ENCODE data around the gene MAPK4.

The MAPK4 gene

GRCh38 chr18:50656396-50656795 lies 96.5 kb downstream of the MAPK4 start:
- no peak for DNase-seq

DNA sequence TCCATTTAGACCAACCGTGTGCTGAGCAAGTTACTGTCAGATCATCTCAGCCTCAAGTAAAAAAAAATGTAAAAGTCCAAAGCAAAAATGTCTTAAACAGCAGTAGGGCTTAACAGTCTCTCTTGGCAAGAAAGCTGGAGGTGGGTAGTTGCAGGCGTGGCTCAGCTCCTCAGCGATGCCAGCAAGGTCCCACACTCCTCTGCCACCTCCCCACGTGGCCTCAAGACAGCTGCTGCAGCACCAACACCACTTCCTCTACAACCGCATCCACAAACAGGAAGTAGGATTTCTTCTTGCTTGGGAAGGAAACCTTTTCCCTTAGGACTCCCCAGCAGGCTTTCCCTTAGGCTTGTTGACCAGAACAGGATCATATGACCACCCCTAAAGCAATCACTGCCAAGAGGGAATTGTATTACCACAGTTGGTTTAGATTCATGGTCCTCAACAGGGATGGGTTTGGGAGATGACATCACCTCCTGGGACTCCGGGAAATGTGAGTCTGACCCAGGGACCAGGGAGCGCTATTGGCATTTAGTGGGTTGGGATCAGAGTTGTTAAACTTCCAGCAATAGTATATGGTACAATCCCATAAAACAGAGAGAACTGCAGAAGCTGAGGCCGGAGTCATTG lies 97.1 kb downstream of the MAPK4 start:
- no peak for DNase-seq

DNA sequence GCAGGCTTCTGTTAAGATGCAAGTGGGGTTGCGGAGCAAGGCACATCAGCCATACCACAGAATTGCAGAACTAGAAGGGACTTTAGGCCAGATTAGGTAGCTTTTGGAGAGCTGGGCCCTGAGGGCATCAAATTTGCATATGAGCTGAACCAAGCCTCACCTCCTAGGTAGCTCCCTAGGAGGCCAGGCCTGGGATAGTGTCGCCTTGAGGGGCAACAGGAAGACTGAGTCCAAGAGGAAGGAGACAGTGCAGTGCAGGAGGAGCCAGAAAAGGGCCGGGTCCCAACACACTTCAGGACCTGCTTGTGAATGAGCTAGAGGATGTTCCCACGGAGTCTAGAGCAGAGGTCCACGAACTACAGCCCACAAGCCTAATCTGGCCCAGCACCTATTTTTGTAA lies 98.7 kb downstream of the MAPK4 start:
- no peak for DNase-seq

GRCh38 chr18:50659091-50660003 lies 99.5 kb downstream of the MAPK4 start:
- DNase-seq: no peak

DNA sequence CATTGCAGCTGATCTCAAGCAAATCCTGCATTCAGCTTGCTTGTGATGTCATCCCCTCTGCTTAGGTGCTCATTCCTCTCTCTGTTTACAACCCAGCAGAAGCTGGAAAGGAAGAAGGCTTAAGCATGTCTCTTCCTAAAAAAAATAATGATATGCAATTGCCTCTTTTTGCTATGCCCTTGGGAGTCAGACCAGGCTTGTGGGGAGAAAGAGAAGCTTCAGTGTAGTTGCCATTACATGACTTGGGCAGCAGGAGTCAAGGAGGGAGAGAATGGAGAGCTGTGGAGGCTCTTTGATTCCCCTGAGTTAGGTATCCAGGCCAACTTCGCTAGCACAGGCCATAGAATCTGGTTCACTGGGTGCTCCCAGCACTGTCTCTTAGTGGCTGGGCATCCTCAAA lies 101.1 kb downstream of the MAPK4 start:
- no peak for DNase-seq

- DNase-seq: no peak
Measured at GRCh38 chr18:50662177-50662576, 102.3 kb downstream of the MAPK4 start.

DNA sequence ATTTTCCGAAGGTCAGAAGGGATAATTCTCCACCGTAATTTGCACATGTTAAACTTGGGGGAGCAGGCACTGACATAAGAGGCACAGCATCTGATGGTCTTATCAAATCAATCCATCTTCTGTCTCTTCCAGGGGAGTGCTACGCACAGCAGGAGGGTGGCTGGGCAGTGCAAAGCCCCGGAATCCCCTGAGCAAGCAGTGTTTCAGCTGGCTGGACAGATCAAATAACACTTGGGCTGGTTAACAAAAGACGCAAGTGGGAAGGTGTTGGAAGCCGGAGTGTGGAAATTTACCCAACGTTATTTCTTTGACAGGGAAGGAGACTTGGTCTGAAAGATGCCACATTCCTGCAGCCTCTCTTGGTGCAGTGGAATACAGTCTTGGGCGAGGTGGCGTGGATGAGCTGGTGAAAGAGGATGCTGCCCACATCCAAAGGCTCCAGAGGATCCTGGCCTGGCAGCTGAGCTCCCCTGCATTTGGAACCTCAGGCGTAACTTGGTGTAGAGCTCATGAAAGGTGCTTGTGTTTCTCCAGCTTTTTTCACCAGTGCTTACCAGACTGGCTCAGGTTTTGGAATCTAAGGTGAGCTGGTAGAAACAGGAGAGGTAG lies 103.0 kb downstream of the MAPK4 start:
- DNase-seq: no peak

- no peak for DNase-seq
Measured at GRCh38 chr18:50663626-50664441, 103.9 kb downstream of the MAPK4 start.

DNA sequence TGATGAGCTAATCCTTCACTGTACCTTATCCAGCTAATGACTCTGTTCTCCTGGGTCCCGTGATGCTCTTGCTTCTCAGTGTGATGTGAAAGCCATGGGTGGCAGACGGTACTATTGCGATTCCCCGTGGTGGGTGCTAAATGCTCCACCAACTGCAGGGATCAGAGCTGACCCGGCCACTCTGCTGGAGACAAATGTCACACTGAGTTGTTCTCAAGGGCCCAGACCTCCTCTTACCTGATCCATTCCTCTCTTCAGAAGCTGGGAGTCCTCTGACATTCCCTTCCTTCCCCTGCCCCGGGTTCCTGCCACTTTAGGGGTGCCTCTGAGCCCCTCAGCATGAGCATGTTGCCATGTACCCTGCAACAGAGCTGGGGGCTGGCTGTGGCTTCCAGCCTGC lies 105.1 kb downstream of the MAPK4 start:
- no peak for DNase-seq

DNA sequence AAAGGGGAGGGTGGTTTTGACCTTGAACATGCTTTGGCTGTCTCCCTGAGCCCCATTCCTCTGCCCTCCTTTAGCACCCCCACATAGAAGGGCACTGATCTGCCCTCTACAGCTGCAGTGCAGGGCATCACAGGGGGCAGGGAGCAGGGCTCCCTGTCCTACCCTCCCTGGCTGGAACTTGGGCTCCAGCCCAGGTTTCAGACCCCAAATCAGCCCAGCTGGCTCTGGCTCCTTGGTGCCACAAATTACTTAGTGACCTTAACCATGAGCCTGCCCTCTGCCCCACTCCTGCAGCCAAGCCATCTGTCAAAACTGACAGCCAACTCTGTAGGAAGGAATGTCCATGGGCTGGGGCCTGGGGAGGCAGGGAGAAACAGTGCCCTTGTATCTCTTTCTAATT lies 105.6 kb downstream of the MAPK4 start:
- DNase-seq: no peak

DNA sequence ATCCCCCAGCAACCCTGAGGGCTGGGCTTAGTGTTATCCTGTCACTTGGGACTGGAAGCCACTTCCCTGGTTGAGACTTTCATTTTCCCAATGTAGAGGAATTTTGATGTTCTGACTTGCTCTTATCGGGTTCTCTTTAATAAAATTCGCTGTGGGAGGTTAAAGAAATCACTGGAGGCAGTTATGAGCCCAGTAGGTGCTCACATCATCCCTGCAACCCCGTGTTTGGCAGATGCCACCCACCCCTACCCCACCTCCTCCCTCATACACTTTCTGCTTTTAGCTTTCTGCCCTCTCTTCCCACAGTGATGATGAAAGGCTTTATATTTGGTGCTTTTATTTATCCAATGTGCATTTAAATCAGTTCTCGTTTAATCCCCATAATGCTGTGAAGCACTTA lies 106.6 kb downstream of the MAPK4 start:
- DNase-seq: no peak

DNA sequence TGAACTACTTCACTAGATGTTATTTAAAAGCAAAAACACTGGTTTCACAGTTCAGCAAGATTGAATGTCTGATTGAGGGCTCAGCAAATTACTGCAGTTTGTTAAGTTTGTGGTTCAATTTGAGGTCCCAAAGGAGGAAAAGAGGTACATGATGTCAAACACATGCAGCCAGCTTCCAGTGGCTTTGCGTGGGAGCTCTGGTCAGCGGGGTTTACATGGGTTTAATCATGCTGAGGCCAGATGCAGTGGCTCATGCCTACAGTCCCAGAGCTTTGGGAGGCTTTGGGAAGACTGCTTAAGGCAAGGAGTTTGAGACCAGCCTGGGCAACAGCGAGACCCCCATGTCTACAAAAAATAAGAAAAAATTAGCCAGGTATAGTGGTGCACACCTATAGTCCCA lies 111.5 kb downstream of the MAPK4 start:
- DNase-seq: no peak

DNA sequence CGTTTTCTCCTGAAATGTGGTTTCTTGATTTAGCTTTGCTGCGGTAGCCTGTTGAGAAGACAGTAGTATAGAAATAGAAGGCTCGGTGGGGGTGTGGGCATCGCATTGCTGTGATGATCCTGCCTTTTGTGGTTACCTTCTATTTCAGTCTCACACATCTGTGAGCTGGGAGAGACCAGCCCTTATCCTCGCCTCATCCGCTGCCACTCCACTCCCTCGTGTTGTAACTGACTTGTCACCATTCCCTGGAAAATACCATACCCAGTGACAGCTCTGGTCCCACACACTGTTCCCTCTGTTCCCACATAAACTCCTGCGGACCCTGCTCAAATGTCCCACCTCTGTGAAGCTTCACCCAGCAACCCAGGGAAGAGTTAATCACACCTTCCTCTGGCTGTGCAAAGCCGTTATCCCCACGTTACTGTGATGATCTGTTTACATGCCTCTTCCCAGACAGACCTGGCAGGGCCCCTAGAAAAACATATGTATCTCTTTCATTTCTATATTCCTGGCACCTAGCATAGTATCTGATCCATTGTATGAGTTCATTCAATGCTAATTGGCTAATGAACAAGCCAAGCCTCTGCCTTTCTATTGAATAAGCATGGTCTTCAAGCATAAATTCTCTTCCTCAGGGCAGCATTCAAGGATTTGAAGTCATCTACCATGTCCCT lies 114.6 kb downstream of the MAPK4 start:
- no peak for DNase-seq

DNA sequence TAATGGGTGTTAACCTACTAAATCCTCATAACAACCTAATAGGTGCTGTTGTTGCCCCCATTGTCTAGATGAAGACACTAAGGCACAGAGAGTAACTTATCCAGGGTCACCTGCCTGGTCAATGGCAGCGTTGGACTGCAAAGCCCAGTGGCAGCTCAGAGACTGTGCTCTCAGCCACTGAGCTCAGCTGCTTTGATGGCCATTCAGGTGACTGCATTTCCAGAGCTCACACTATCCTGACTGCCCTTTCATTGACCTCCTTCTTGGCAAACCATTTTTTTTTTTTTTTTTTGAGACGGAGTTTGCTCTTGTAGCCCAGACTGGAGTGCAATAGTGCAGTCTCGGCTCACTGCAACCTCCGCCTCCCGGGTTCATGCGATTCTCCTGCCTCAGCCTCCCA lies 115.2 kb downstream of the MAPK4 start:
- no peak for DNase-seq

DNA sequence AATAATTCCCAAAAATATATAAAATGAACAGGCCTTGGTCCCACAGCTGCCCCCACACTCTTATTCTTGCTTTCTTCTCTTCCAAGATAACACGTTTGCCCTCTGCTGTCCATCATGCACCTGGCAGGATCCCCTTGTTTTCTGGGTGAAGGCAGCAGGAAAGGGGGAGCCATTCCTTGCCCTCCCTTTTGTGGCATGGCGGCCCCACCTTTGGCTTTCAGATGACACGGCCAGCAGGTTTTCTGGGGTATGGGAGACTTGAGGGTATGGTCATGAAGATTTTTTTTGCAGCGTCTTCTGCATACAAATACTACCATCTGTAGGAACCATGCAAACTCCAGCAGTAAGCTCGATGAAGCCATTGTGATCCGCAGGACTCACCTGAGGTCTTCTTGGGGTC lies 118.8 kb downstream of the MAPK4 start:
- no peak for DNase-seq

GRCh38 chr18:50679056-50679455 lies 119.2 kb downstream of the MAPK4 start:
- DNase-seq: no peak

- DNase-seq: no peak
Measured at GRCh38 chr18:50679656-50680055, 119.8 kb downstream of the MAPK4 start.

DNA sequence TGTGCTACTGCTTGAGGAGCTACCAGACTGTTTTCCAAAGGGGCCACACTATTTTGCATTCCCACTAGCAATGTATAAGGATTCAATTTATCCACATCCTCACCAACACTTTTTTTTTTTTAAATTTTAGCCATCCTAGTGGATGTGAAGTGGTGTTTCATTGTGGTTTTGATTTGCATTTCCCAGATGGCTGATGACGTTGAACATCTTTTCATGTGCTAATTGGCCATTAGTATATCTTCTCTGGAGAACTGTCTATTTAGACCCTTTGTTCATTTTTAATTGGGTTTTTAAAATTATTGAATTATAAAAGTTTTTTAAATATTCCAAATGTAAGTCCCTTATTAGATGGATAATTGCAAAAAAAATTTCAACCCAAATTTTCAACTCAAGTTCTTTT lies 121.1 kb downstream of the MAPK4 start:
- DNase-seq: no peak

DNA sequence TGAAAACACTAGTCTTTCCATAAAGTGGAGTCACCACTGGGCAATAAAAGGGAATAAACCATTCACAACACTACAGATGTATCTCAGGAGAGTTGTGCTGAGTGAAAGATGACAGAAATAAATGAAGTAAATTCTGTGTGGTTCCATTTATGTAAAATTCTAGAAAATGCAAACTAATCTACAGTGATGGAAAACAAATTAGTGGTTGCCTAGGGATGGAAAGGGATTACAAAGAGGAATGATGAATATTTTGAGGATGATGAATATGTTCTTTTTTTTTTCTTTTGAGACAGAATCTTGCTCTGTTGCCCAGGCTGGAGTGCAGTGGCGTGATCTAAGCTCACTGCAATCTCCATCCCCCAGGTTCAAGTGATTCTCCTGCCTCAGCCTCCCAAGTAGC lies 123.0 kb downstream of the MAPK4 start:
- no peak for DNase-seq

DNA sequence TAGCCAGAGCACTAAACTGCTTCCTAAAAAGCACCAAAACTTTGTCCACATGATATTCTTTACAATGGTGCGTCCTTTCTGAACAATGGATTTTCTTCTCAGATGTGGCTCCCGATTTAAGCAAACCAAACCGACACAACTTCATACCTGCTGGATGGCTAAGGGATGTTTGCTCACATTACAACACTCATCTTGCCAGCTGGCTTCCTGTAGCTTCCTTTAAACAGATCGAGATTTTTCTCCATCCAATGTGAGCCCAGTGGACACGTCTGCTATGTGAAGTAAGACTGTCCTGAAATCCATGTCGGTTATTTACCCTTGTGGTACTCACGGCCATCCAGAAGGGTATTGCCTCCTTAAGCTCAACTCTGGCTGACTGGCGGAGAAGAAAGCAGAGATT lies 126.5 kb downstream of the MAPK4 start:
- DNase-seq: no peak

DNA sequence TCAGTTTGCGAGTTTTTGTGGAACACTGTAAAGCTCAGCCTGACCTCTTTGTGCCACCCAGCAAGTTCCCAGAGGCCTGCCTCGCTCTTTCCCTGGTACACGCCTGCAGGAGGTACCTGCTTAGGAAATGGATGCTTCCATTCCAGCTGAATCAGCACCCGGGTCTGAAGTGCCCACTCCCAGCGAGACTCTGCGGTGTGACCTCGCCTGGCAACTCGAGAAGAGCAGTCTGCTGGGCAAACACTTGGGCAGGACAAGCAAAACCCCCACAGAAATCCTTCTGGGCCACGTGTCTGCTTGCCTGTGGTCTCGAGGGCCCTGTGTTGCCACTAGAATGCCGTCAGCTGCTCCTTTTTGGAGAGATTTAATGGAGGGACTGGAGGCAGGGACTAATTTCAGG lies 127.6 kb downstream of the MAPK4 start:
- DNase-seq: no peak

DNA sequence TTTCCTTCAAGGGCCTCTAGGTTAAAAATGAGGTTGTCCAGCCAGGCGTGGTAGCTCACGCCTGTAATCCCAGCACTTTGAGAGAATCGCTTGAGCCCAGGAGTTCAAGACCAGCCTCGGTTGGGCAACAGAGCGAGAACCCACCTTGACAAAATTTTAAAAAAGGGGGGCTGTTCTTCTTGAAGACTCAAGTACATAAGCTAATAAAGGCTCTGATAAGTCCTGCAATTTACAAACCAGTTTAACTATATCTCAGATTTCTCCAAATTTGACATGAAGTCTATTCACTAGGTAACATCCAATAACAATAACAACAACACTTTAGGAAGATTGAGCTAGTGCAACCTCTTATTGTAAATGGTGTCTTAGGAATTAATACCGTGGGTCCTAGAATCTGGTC lies 129.7 kb downstream of the MAPK4 start:
- DNase-seq: no peak

- no peak for DNase-seq
Measured at GRCh38 chr18:50694147-50694546, 134.3 kb downstream of the MAPK4 start.
